Panc1 (cell line): ENCODE measurements around the gene CRYGN. TPM values are rescaled to one million over a fixed set of nuclear protein-coding genes. Genes with fewer than 3 reads are reported as not detected.

ENCODE experiments used
- ATAC-seq: fragments of 200-7000 bp; cut with Tn5 transposase; 2 replicates; pipeline ENCODE4 v1.9.1; 2020; ENCODE audit warnings: mild to moderate bottlenecking, moderate library complexity
- BruUV-seq: library from RNA; stranded (reverse); fragments of 400-500 nt; replicated peaks from 2 replicates; lab custom pipeline; 2021; lab: Mats Ljungman, UMichigan
- CTCF ChIA-PET: fragments of 300-600 bp; sonication (Branson Sonifier 250); formaldehyde crosslinking; loops from one replicate; lab custom pipeline; 2022; ENCODE audit warnings: antibody characterized with exemption; lab: Charles Lee
- POLR2A ChIA-PET: fragments of 300-600 bp; sonication (Branson Sonifier 250); formaldehyde crosslinking; loops from one replicate; lab custom pipeline; 2022; ENCODE audit warnings: antibody characterized with exemption; lab: Charles Lee
- DNase-seq: peaks from one replicate; pipeline ENCODE4 v3.0.0-alpha.2; 2010; ENCODE audit warnings: low read depth, low spot score
- H3K27ac ChIP-seq: 2 replicates; pipeline ENCODE4 v1.5.1; 2011; ENCODE audit warnings: mild to moderate bottlenecking, low read length, inconsistent platforms
- H3K27me3 ChIP-seq: fragments of 200-500 bp; sonication (Bioruptor generic); 2 replicates; pipeline ENCODE4 v1.6.0; 2014; ENCODE audit warnings: low read length, inconsistent platforms; ENCODE audit not compliant: control insufficient read depth, insufficient read depth
- H3K36me3 ChIP-seq: fragments of 200-500 bp; sonication (Bioruptor generic); 2 replicates; pipeline ENCODE4 v1.5.1; 2014; ENCODE audit warnings: inconsistent platforms, mild to moderate bottlenecking, low read length, moderate library complexity; ENCODE audit not compliant: control insufficient read depth, insufficient read depth
- H3K4me1 ChIP-seq: 2 replicates; pipeline ENCODE4 v1.5.1; 2011; ENCODE audit warnings: inconsistent platforms, mild to moderate bottlenecking, low read length, moderate library complexity; ENCODE audit not compliant: control insufficient read depth, insufficient read depth
- H3K4me3 ChIP-seq, 2 experiments: 2 replicates each; pipeline ENCODE4 v1.5.1; 2011 to 2012; ENCODE audit warnings: low read depth in 2 of 2, low read length in 2 of 2, mild to moderate bottlenecking in 2 of 2, inconsistent platforms in 1 of 2, moderate library complexity in 1 of 2
- H3K9me3 ChIP-seq: fragments of 200-500 bp; sonication (Bioruptor generic); 2 replicates; pipeline ENCODE4 v1.5.1; 2014; ENCODE audit warnings: low read depth, mild to moderate bottlenecking, inconsistent platforms, low read length, moderate library complexity; ENCODE audit not compliant: control insufficient read depth, insufficient read depth
- POLR2AphosphoS5 ChIP-seq: IDR thresholded peaks from 2 replicates; pipeline ENCODE4 v1.6.1; 2012; ENCODE audit warnings: mild to moderate bottlenecking, low read depth, low read length, moderate library complexity
- SIN3A ChIP-seq: IDR thresholded peaks from 2 replicates; pipeline ENCODE4 v1.6.1; 2012; ENCODE audit warnings: low read depth, mild to moderate bottlenecking, low read length, moderate library complexity, borderline replicate concordance; ENCODE audit not compliant: insufficient read depth
- TCF7L2 ChIP-seq: IDR thresholded peaks from 2 replicates; pipeline ENCODE4 v1.6.1; 2011; ENCODE audit warnings: mild to moderate bottlenecking, low read depth, low read length, inconsistent platforms
- in situ Hi-C: cut with HindIII; loops from 2 replicates; pipeline ENCODE4 v1.10.0; 2016; ENCODE audit warnings: low sequenced_read_pairs, low pct_unique_long_range_greater_than_20kb
- intact Hi-C: fragments of 100-400 bp; cut with micrococcal nuclease; formaldehyde crosslinking; loops from one replicate; pipeline ENCODE4 v1.10.0; 2022; ENCODE audit not compliant: unreplicated experiment
- total RNA-seq: library from RNA; stranded (reverse); gene quantifications from one replicate; pipeline ENCODE4 v1.2.1, GENCODE V29; 2021; ENCODE audit not compliant: unreplicated experiment
- TF ChIP-seq, protein P1 (sequence below): fragments of 450-650 bp; IDR thresholded peaks from 2 replicates; pipeline ENCODE4 v1.5.1; 2017; ENCODE audit warnings: mild to moderate bottlenecking
- TF ChIP-seq, protein P2 (sequence below), 2 experiments: IDR thresholded peaks; 2 replicates each; pipeline ENCODE4 v1.6.1; 2011 to 2012; ENCODE audit warnings: low read depth in 2 of 2, control low read depth in 1 of 2, low read length in 1 of 2, mild to moderate bottlenecking in 1 of 2, moderate library complexity in 1 of 2; ENCODE audit not compliant: insufficient read depth in 1 of 2

The CRYGN gene
- total RNA-seq, 1 experiment from 2014 or later: 0.74 TPM

DNA sequence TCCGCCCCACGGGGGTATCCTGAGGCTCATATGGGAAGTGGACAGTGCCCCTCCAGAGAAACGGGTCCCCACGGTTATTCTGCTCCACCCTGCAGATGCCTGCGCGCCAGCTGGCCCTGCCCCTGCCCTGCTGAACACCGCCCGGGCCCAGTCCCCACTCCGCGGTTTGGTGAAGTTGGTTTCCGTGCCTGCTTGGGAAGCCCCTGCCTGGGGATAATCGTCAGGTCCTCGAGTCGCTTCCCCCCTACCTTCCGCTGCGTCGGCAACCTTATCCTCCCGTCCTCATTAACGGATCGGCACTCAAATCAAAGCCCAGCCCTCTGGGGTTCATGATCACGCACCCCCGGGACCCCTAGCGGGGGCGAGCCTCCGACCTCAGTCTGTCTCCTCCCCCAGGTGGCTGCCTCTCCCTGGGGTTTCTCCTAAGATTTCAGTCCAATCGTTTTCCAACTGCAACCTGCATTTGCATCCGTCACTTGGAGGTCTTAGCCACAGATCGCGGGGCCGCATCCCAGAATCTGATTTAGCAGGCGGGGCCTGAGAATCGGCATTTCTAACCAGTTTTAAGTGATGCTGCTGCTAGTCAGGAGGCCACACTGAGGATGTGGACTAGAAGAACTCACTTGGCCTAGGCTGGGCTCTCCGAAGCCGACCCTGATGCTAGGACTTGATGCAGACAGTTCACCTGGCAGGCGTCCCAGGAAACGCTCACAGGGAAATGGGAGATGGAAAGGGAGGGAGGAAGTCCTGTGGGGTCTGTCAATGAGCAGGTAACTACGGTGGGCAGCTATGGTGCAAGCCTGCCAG, 57.7 kb downstream of the CRYGN start:
- ChIA-PET CTCF (no interaction called here), POLR2A (no interaction called here)
- H3K4me1 ChIP-seq: peaks cover 5% of the 10 kb centered on the region
- DNase-seq (no peak), ATAC-seq (no peak)
- H3K27ac ChIP-seq: no peak overlapping the region
- H3K9me3 ChIP-seq: no peaks in the 10 kb centered on the region
- no TSS peak for BruUV-seq
- TF ChIP-seq, protein P1, sequence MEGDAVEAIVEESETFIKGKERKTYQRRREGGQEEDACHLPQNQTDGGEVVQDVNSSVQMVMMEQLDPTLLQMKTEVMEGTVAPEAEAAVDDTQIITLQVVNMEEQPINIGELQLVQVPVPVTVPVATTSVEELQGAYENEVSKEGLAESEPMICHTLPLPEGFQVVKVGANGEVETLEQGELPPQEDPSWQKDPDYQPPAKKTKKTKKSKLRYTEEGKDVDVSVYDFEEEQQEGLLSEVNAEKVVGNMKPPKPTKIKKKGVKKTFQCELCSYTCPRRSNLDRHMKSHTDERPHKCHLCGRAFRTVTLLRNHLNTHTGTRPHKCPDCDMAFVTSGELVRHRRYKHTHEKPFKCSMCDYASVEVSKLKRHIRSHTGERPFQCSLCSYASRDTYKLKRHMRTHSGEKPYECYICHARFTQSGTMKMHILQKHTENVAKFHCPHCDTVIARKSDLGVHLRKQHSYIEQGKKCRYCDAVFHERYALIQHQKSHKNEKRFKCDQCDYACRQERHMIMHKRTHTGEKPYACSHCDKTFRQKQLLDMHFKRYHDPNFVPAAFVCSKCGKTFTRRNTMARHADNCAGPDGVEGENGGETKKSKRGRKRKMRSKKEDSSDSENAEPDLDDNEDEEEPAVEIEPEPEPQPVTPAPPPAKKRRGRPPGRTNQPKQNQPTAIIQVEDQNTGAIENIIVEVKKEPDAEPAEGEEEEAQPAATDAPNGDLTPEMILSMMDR: no peak
- TF ChIP-seq SIN3A (no peak), POLR2AphosphoS5 (no peak)
- H3K4me3 ChIP-seq: peak overlapping the region in 1 of 2 experiments; percentile 35; a peak in 1 of 4 replicates
- no peaks in the 10 kb centered on the region for H3K36me3 ChIP-seq
- intact Hi-C loops (no loop called here), in situ Hi-C loops (no loop called here)
- no peaks in the 10 kb centered on the region for H3K27me3 ChIP-seq

DNA sequence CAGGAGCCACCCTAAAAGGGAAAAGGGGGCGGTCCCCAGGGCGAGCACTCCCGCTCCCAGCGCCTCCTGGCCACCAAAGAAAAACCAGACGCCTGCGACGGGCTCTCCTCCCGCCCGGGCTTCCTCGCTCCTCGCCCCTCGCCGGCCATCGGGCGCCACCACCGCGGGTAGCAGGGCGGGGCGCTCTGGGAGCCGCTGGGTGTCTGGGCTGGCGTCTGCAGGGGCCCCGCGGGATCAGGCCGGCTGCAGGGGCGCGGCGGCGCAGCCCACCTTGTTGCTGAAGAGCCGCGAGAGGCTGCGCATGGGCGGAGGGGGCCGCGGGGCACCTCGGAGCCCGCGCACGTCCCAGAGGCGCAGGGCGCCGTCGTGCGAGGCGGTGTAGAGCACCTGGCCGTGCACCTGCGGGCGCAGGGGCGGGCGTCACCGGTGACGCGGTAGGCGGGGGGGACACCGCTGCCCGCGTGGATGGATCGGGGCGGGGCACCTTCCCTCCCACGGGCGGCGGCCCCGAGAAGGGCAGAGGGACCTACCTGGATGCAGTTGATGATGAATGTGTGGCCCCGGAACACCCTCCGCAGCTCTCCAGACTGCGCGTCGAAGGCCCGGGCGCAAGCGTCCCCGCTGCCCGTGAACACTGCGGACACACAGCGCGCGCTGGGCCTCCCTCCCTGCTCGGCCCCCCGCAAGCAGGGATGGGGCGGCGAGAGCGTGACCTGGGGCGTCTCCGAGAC, 58.4 kb downstream of the CRYGN start:
- POLR2A ChIA-PET: no interaction called here
- H3K4me3 ChIP-seq: peak overlapping the region; percentile 25 to 35
- no peak overlapping the region for H3K27ac ChIP-seq
- CTCF ChIA-PET: no interaction called here
- intact Hi-C loops: no loop called here
- H3K9me3 ChIP-seq: no peaks in the 10 kb centered on the region
- BruUV-seq: no TSS peak
- H3K36me3 ChIP-seq: no peaks in the 10 kb centered on the region
- H3K4me1 ChIP-seq: peaks cover 3% of the 10 kb centered on the region
- no peak for TF ChIP-seq SIN3A
- TF ChIP-seq TCF7L2: no peak
- no peak for TF ChIP-seq POLR2AphosphoS5
- TF ChIP-seq, protein P2, sequence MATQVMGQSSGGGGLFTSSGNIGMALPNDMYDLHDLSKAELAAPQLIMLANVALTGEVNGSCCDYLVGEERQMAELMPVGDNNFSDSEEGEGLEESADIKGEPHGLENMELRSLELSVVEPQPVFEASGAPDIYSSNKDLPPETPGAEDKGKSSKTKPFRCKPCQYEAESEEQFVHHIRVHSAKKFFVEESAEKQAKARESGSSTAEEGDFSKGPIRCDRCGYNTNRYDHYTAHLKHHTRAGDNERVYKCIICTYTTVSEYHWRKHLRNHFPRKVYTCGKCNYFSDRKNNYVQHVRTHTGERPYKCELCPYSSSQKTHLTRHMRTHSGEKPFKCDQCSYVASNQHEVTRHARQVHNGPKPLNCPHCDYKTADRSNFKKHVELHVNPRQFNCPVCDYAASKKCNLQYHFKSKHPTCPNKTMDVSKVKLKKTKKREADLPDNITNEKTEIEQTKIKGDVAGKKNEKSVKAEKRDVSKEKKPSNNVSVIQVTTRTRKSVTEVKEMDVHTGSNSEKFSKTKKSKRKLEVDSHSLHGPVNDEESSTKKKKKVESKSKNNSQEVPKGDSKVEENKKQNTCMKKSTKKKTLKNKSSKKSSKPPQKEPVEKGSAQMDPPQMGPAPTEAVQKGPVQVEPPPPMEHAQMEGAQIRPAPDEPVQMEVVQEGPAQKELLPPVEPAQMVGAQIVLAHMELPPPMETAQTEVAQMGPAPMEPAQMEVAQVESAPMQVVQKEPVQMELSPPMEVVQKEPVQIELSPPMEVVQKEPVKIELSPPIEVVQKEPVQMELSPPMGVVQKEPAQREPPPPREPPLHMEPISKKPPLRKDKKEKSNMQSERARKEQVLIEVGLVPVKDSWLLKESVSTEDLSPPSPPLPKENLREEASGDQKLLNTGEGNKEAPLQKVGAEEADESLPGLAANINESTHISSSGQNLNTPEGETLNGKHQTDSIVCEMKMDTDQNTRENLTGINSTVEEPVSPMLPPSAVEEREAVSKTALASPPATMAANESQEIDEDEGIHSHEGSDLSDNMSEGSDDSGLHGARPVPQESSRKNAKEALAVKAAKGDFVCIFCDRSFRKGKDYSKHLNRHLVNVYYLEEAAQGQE (IDR thresholded peaks at IDR 0.05; ENCODE audit: insufficient read depth in 1 of 2, low read depth in 2 of 2, low read length in 1 of 2): no peak
- TF ChIP-seq, protein P1: no peak
- H3K27me3 ChIP-seq: no peaks in the 10 kb centered on the region
- peak; percentile 32 for ATAC-seq
- DNase-seq: no peak
- in situ Hi-C loops: no loop called here
